Epithelial cell of esophagus (primary cell): ENCODE data around the gene NKX1-1.

Source experiments
- DNase-seq: peaks from one replicate; pipeline ENCODE4 v3.0.0; 2010; ENCODE audit warnings: low read depth
- H3K4me3 ChIP-seq: 2 replicates; pipeline ENCODE4 v1.5.1; 2011; ENCODE audit warnings: mild to moderate bottlenecking, low read length, control low read depth
- TF ChIP-seq, protein P1 (sequence below): IDR thresholded peaks from 2 replicates; pipeline ENCODE4 v1.5.1; 2011; ENCODE audit warnings: low read depth, mild to moderate bottlenecking, low read length, control low read depth, inconsistent platforms; ENCODE audit not compliant: insufficient read depth; ENCODE audit errors: missing control alignments

Gene NKX1-1

DNA sequence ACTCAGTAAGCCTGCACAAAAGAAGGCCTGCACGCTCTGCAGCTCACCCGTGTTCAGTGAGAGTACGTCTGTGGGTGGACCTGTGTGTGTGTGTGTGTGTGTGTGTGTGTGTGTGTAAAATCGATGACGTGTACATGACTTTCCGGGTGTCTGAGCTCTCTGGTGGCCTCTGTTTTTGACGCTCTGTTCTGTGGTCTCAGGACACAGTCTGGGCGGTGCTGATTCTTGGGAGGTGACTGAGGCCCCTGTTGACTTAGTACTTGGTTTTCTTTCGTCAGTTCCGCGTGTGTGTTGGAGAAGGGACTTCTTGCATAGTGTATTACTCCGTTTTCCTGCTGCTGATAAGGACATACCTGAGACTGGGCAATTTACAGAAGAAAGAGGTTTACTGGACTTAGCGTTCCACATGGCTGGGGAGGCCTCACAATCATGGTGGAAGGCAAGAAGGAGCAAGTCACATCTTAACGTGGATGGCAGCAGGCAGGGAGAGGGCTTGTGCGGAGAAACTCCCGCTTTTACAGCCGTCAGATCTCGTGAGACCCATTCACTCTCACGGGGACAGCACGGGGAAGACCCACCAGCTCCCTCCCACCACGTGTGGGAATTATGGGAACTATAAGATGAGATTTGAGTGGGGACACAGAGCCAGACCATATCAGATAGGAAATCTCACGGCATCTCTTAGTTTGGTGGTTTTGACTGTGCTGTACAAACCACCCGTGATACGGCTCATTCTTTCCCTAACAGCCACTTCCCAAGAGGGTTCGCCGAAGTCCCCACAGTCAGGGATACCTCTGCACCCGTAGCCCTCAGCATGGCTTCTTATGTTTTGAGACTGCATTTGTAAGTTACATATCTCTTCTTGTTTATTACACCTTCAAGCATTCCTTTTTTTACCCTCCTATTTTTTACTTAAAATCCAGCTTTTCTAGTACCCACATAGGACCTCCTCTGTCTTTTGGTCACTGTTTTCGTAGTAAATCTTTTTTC, 34.8 kb downstream of the NKX1-1 start:
- H3K4me3 ChIP-seq, result no peak overlapping the region
- TF ChIP-seq, protein P1, sequence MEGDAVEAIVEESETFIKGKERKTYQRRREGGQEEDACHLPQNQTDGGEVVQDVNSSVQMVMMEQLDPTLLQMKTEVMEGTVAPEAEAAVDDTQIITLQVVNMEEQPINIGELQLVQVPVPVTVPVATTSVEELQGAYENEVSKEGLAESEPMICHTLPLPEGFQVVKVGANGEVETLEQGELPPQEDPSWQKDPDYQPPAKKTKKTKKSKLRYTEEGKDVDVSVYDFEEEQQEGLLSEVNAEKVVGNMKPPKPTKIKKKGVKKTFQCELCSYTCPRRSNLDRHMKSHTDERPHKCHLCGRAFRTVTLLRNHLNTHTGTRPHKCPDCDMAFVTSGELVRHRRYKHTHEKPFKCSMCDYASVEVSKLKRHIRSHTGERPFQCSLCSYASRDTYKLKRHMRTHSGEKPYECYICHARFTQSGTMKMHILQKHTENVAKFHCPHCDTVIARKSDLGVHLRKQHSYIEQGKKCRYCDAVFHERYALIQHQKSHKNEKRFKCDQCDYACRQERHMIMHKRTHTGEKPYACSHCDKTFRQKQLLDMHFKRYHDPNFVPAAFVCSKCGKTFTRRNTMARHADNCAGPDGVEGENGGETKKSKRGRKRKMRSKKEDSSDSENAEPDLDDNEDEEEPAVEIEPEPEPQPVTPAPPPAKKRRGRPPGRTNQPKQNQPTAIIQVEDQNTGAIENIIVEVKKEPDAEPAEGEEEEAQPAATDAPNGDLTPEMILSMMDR, result no peak
- DNase-seq, result no peak

DNA sequence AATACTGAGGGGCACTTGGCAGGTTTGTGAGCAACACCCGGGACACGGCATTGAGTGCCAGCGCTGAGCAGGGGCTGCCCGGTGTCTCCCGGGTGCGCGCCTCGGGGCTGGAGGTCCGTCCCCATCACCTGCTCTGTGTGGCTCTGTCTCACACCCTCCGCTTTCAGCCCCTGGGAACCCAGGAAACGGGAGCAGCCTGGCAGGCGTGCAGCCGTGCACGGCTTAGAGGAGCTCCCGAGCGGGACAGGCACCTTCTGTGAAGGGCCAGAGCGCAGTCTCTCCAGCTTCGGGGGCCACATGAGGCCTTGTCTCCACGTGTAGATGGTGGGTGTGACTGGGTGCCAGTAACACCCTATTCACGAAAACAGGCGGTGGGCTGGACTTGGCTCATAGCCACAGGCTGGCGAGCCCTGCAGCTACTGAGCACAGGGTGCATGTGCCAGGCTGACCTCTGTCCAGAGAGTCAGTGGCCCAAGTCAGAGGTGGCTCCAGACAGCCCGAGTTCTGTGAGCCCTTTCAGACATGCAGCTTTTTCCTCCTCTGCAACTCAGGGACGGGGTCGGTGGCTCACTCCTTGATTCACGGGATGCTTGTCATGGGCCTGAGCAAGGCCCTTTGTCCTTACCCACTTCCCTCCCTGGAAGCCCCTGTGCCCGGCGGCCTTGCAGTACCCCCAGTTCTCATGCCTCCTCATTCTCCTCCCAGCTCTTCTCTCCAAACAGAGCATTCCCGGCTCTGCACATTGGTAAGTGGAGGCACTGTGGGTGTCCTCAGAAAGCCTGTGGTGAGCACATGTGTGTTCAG, 35.7 kb downstream of the NKX1-1 start:
- no peak overlapping the region for H3K4me3 ChIP-seq
- DNase-seq, result no peak
- TF ChIP-seq, protein P1, result no peak

DNA sequence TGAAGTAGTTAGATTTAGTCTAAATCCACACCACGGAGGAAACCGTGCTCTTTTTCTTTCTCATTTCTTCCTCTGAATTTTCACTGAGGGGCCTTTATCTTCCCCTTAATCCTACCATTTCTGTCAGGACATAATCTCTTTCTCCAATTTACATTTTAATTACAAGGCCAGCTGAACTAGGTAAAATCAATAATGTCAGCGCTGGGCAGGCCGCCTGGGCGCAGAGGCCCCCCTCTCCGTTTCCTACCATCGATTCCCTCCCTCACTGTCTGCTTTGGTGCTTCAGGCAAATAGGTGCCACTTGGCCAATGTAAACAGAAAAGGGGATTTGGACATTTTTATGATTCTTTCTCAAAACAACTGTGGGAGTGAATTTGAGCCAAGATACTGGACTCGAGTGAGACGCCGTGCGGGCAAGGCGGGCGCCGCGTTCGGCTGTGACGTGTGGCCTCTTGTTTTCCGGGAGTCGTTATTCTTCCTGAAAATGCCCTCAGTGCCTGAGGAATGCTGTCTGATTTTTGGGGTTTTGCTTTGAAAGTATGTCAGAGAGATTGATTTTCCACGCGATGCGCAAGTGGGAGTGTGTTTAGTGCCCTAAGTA, 36.7 kb downstream of the NKX1-1 start:
- no peak overlapping the region for H3K4me3 ChIP-seq
- TF ChIP-seq, protein P1, result no peak
- DNase-seq, result no peak

DNA sequence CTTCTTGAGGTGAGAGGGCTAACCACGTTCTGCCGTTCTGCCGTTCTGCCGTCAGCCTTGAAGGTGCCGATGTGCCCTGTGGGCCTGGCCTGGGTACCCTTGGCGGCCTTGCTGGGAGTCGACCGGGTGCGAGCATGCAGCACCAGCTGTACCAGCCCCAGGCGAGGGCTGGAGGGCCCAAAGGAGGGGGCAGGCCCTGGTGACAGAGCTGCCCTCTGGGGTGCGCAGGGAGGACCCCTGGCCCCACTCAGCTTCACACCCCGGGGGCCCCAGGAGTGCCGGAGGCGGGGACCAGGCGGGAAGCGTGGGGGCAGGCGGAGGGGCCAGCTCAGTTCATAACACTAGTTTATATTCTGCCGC, 37.2 kb downstream of the NKX1-1 start:
- TF ChIP-seq, protein P1, result no peak
- no peak for DNase-seq
- H3K4me3 ChIP-seq, result no peak overlapping the region

DNA sequence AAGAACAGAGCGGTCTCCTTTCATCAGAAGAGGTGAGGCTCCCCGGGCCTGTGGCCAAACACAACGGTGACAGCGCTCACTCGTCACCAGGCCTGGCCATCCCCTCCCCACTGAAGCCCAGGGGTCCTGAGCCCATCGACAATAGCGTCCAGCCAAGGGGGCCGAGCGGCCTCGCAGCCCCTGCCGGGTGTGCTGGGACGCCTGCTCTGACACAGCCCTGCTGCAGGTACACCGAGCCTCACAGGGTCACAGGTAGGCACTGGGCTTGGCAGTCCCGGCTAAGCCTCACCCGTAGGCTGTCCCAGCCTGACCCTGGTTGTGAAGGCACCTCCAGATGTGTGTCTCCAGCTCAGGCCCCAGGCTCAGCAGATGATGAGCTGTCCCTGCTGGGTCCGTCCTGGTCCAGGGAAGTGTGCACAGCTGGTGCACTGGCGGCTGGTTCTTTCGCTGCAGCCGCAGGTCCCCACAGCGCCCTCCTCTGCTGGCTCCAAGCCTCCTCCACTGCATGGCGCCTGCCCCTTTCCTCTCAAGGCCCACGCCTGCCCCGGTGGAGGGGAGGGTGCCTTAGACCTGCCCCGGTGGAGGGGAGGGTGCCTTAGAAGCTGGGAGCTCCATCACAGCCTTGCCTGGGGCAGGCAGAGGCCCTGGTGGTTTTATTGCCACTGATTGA, 37.7 kb downstream of the NKX1-1 start:
- no peak overlapping the region for H3K4me3 ChIP-seq
- TF ChIP-seq, protein P1, result no peak

DNA sequence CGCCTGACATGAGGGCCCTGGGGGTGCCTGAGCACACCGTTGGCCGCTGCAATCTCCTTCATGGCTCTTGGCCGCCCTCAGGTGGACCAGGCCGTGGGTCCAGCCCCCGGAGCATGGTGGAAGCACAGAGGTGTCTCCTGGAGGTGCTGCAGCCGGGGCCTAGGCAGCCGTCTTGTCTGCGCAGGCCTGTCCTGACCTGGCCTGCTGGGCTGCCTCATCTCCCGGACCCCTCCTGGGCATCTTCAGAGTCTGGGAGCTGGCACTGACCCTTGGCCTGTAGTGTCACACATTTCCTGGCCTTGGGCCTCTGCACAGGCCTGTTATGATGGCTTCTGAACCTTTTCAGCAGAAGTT, 38.3 kb downstream of the NKX1-1 start:
- TF ChIP-seq, protein P1, result no peak
- no peak overlapping the region for H3K4me3 ChIP-seq
- no peak for DNase-seq

More for the DNA sequence above, 37.7 kb downstream of the NKX1-1 start:
- no peak for DNase-seq
